Fibroblast of skin of right quadriceps (primary cell): ENCODE measurements around the gene AIFM1.
"Not testable (repeated sequence)": the region's sequence is repeated elsewhere in the genome, so short reads cannot be mapped to it uniquely, and the experiment has no call there.

Source experiments
- DNase-seq: peaks from one replicate; pipeline ENCODE4 v3.0.0-alpha.2; 2013

AIFM1 gene

DNA sequence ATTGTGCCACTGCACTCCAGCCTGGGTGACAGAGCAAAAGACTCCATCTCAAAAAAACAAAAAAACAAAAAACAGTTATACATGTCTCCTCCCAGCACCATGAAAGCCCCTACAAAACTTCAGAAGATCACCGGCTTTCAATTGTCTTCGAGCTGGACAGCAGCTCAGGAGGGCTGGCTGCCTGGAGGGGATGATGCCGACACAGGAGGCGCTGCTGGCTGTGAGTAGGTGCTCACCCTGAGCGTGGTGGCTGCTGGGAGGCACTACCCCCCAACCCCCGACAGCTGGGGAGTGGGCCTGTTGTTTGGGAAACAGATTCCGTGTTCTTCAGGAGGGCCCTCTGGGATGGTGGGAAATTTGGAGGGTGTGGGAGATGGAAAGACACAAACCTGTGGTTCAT lies 48.5 kb downstream of the AIFM1 start:
- no peak for DNase-seq

DNA sequence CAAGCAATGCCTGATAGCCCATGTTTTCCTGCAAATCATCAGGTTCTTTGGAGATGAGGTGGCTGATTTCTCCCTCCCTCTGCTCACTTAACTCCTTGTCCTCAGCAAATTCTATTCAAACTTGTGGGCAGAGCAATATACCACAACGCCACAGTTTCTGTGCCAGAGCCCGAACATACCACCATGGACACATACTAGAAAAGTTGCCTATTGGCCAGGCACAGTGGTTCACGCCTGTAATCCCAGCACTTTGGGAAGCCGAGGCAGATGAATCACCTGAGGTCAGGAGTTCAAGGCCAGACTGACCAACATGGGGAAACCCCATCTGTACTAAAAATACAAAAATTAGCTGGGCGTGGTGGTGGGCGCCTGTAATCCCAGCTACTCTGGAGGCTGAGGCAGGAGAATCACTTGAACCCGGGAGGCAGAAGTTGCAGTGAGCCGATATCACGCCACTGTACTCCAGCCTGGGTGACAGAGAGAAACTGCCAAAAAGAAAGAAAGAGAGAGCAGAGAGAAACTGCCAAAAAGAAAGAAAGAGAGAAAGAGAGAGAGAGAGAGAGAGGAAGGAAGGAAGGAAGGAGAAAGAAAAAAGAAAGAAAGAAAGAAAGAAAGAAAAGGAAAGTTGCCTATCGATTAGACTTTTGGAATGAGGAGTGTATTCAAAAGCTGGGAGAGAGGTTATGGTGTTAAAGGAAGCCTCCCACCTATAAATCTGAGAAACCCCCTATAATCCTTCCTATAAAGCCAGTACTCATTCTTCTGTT lies 50.3 kb downstream of the AIFM1 start:
- DNase-seq = not testable (repeated sequence)

DNA sequence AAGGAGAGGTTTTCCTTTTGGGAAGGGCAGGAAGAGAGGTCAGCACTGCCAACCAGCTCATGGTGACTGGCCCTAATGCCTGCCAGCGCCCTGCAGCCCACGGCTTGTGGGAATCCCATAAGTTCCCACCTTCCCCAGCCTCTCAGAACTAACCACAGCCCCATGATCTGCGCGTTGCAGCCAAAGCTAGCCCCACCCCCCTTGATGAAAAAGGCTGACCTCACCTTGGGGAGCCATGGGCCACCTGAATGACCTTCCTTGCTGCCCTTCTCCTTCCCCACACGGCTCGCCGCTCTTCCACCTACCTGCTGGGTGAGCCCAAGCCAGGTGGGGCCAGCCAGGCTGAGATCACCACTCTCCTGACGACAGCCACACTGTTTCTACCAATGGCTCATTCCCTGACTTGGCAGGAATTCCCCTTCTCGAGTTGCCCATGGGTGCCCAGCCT lies 51.5 kb downstream of the AIFM1 start:
- DNase-seq = no peak

DNA sequence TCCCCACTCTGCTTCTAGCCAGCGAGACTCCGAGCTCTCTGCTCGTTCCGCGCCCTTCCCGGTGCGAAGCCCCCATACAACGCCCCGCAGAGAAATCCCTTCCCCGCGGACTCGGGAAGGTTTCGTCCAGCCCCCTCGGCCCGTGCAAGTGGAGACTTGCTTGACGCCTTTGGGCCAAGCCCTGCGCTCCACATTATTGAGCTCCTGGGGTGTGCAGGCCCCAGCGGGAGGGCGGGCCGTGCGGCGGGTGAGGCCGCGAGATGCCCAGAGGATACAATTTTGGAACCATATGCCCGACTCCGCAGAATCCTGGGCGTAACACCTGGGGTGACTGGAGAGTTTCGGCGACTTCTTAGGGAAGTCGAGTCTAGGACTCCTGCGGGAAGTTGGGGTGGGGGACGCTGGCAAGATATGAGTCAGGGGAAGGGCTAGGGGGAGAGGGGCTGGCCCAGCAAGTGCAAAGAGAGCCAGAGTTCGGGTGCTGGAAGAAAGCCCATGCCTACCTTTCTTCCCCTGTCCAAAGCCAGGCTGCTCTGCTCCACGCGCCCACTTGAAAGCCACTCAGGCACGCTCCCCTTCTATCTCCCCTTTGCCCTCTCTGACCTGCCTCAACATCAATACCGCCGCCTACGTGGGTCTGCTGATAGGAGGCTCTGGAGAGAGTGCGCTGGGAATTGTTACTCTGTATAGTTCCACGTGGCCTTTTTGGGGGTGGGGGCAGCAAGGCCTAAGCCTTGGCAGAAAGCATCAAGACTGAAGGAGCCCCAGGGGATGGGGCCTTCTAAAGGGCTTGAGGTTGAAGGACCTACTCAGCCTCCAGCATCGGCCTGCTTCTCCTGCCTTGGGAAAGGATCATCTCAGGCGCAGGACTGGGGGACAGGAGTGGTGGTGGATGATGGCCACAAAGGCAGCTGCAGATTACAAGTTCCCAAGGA lies 54.2 kb downstream of the AIFM1 start:
- DNase-seq = no peak

DNA sequence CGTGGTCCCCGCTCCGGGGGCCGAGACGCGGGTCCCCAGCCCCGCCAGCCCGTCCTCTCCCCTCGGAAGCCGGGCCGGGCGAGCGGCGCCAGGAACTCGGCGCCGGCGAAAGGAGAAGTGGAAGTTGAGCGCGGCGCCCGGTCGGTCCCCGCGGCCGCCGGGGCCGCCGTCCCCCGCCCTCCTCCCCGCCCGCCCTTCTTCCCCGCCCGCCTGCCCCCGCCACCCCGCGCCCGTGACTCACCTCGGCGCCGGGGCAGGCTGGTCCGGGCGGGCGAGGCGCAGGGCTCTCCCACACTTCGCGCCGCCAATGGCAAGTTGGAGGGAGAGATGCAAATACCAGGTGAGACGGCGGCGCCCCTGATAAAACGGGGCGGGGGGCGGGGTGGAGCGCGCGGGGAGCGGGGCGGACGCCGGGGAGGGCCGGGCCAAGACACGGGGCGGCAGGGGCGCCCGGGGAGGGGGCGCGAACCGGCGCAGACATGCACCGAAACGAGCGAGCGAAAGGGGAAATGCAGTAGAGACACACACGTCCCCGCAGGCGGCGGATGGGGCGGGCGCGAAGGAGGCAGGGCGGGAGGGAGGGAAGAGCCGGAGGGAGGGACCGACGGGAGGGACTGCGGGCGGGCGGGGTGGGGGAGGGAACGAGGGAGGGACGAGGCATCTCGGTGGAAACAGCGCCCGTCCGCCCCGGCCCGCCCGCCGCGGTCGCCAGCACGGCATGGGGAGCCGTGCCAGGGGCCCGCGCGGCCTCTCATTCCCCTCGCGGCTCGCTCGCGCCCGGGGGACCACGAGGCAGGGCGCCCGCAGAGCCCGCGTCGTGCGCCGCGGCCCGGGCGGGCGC lies 55.0 kb downstream of the AIFM1 start, which contains the start of gene ELF4:
TSS of gene ELF4 (minus strand) at position 119 of the 841 bp plus-strand sequence. CDS start 29,167 bp downstream, outside the sequence.
- DNase-seq = peak; percentile 71

DNA sequence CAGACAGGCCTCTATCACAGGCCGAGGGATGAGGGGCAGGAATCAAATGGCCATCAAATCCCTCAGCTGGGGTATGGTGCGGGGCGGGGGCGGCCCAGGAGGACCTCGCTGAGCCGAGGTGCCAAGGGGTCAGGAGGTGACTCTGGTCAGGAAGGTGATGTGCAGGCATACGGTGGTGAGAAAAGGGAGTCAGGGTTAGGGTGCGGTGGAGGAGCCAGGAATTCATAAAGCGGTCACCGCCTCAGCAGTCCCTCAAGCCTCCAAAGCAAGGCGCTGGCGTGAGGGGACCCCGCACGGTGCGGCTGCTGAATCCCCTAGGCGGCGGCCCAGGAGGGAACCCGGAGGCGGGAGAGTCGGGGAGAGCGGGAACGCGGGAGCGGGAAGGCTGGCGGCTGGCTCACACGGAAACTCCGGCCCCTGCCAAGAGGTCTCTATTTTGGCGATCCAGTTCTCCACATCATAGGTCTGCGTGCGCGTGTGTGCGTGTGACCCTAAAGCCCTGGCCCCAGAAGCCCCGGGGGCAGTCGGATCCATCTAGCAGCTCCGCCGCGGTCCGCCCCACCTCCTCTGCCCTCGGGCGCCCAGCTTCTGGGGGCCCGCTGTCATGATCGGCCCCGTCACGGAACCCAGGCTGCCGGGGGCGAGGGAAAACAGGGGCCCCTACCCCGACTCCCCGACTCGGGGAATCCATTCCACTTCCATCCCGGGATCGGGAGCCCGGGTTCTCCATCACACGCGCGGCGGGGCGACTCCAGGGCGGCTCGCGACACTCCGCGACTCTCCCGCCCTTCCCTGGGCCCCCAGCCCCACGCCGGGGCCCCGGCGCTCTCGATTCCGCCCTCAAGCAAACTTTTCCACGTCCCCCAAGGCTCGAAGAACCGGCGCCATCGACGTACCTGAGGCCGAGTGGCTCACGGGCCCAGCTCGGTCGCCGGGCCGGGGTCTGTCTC lies 55.9 kb downstream of the AIFM1 start:
- no peak for DNase-seq

DNA sequence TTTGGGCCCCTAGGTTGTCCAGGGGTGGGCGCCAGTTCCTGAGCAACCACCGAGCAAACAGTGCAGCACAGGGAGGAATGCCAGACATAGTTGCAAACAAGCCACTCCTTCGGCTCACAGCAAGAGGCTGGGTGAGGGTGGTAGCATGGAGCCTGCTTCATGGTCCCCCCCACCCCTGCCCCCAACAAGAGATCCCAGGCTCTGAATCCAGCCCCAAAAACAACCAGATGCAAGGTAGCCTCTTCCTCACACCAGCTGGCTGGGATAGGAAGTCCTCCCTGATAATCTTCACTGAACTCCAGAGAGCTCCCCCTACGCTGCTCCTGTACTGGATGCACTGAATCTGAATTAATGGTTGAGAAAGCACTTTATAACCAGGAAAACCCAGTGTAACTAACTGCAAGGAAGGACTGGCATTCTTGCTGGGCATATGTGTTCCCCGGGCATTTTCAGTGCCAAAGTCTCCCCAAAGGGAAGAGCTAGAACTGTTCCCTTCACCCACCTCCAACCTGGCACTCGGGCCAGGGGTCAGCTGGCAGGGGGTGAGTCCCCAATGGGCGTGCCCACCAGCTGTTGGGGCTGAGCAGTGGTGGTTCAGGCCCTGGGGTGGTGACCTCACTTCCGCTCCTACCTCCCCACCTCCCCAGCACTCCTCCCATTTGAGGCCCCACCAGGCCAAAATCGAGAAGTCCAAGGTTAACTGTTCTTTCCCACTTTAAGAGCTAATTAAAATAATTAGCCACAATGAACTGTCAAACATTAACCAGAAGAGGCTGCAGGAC lies 56.8 kb downstream of the AIFM1 start:
- peak; percentile 36 for DNase-seq

DNA sequence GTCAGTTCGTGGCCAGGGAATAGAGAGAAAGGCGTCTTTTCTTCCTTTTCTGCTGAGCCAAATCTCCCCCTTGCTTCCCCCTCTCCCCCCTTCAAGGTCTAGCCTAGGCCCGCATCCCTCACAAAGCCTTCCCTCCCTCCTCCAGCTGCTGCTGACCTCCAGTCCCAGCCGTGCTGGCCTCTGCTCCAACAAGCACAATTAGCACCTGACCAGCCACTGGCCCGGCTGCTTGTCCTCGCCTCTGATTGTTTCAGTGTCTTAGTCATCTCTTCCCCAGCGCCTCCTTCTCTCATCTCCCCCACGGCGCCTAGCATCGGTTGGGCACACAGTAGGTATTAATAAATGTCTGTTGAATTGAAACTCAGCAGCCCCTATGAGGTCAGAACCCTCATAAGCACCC lies 59.6 kb downstream of the AIFM1 start:
- DNase-seq = no peak

DNA sequence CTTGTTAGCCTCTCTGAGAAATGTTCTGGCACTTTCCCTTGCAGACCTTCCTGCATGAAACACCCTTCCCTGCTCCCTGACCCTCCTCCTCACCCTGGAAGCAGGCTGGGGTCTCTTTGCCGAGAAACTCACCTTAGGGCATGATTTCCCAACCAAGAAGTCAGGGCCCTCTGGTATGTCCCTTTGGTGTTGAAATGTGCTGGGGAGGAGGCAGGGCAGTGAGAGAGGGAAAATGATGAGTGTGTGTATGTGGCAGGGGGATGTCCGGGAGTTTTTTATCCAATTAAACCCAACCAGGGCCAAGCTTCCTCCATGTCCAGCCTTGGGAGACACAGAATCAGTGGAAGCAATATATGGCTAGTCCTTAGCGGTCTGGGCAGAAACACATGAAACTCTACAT lies 60.4 kb downstream of the AIFM1 start:
- no peak for DNase-seq

DNA sequence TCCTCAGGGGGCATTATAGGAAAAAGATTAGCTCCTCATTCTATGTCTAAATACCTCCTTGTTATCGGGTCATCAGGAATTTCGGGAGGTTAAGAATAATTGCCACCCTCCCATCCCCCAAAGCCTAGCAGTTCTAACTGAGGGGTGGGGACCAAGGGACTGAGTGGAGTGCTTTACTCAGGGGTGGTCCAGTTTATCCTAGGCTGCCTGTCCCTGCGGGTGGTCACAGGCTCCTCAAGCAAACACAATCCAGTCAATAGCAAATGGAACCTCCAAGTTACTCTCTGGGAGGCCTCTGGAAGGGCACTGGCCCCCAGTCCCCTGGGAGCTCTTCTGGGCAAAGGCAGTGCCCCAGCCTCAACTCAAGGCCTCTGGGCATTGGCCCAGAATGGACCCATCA lies 62.0 kb downstream of the AIFM1 start:
- no peak for DNase-seq

DNA sequence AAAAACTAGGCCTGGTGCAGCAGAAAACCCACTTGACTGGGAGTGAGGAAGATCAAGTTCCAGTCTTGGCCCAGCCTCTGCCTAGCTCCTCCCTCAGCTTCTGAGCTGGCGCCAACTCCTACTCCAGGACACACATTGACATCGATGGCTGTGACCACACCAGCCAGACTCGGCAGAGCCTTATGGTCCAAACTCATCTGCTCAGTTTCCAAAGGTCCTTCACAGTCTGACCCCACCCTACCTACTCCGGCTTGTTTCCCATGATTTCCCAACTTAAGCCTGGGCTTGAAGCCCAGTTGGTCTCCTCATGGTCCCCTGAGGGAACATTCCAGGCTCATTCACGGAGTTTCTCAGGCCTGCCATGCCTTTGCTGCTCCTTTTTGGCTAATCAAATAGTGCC lies 65.5 kb downstream of the AIFM1 start:
- DNase-seq = peak; percentile 72

DNA sequence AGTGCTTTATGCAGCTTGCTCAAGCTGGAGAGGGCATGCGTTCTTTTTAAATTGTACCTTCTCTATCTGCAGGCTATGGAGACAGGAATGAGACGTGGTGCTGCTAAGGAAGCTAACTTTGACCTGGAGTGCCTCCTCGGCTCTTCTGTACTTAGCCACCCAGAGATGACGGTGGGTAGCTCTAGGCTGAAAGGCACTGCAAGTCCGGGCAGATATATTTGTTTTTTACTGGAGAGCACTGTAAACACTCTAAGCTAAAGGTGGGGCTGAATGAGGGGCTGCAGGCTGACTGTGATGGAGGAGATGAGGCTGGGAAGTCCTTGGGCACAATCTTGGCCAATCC lies 67.5 kb downstream of the AIFM1 start:
- DNase-seq = no peak

DNA sequence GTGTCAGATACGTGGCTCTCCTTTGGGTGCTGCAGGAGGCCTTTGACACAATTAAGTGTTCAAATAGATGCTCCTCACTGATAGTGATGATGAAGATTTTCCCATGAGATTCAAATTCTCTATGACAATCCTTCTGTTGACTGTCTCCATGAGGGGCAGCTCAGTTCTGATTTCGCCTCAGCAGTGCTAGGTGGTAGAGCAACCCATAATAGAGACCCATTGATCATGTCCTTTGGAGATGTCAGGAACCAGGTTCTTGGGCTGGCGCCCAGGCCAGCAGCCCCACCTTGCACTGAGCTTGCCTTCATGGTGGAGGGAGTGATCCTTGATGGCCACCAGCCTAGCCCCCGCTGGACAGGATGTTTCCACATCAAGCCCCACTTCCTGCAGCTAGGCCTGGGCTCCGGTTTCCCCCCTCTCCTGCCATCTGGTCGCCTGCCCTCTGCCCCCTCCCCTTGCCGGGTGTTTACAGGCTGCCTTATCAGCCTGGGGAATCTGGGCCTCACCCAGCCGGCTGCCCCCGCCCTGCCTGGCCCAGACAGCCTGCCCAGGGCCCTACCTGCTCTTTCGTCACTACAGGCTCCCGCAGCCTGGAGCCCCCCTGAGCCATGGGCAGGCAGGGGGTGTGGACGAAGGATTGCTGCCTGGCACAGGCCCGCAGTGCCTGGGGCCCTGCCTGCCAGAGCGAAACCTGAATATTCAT lies 68.0 kb downstream of the AIFM1 start:
- no peak for DNase-seq

DNA sequence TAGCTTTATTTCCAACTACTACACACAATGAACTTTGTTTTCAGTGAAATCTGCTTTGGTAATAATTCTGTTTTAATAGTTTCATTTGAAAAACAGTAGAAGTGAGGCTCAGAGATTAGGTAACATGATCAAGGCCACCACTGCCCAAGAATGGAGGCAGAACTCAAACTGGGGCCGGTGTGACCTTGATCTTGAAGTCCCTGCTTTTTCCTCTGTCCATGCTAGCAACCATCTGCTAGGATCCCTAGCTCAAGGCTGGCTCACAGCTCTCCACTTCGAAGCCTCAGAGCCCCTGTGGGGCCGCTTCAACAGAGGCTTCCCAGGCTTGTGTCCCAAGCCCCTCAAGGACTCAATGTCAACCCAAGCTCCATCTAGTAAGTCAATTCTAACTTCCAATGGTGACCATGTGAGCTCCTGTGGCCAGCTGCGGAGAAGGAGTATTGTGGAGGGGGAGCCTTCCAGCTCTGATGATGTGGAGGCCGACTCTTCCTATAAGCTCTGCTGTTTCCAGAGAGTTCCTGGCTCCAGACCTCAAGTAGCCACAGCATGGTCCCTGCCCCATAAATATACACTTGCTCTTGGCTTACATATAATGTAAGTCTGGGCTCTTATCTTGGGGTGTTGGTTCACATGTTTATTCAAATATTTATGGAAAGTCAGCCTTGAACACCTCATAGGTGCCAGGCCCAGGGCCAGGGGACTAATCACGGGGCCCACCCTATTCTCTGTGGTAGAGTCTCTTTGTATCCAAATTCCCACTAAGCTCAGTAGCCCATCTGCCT lies 70.2 kb downstream of the AIFM1 start:
- no peak for DNase-seq

DNA sequence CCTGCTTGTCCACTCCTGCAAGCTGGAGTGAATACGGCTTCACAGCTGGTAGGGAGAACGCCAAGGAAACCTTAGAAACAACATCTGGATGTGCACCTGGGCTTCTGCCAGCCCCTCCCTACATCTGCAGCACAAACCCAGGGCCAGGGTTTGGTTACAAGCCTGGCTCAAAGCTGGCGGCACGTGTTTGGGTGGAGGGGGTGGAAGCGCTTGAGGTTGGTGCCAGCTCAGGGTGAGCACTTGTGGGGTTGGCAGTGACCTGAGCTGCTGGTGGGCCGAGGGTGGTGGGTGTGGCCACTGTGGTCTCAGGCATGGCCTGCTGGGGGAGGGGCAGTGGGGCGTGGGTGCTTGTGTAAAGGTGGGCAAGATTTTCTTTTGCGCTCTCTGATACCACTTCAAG lies 70.9 kb downstream of the AIFM1 start:
- DNase-seq = no peak

DNA sequence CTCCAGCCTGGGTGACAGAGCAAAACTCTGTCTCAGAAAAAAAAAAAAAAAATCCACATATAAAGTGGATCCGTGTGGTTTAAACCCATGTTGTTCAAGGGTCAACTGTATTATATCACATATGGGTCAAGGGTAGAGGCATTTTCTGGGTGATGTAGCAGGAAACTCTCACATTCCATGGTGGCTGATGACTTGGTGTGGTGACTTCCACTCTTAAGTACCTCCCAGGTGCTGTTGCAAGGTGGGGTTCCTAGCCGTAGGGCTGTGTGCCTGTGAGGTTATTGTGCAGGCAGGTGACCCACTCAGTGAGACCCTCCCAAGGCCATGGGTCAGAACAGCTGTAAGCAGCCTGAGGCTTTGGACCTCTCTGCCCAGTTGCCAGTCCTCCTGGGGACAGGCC lies 72.4 kb downstream of the AIFM1 start:
- no peak for DNase-seq

DNA sequence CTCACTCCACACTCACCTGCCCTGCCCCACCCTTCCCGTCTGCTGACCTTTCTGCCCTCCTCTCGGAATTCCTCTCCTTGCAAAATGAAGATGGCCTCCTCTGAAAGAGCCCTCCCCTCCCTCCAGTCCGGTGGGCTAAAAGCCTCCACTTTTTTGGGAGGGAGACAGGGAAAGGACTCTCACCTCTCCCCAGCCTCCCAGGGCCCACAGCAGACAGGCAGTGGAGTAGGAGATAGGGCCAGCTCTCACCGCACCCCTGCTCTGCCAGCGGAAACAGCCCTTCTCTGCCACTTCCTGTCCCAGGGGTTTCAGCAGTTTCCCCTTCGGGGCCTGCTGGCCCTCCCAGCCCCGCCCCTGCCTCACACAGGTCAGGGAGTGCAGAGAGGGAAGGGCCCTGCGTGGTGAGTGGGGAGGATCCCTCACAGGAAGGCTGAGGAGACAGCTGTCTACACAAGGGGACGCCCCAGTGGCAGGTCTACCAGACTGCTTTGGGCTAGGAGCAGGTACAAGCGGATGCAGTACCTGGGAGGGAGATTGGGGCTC lies 73.6 kb downstream of the AIFM1 start:
- no peak for DNase-seq

DNA sequence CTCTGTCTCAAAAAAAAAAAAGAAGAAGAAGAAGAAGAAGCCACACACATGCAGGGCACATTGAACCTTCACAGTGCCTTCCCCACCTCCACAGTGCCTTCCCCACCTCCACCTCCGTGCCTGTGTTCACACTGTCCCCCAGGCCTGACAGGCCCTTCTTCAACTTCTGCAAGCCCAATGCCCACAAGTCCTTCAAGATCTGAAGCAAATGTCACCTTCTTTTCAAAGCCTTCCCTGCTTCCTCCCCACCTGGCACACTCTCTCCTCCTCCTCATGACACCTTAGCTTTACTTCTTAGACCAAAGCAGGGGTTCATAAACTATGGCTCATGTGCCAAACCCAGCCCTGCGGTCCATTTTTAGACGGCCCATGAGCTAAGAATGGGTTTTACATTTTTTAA lies 75.3 kb downstream of the AIFM1 start:
- no peak for DNase-seq
